Thyroid gland (tissue), 4 donors: ENCODE data around the gene CCT8. TPM values are rescaled to one million over a fixed set of nuclear protein-coding genes. Genes with fewer than 3 reads are reported as not detected.

Experiments used
- DNase-seq, 2 donors: peaks; one replicate each; pipeline ENCODE4 v3.0.0-alpha.2; 2019
- H3K27ac ChIP-seq, 3 donors: fragments of 200-600 bp; sonication (generic); 1 replicate in 2 of 3; 2 replicates in 1 of 3; pipeline ENCODE4 v1.5.1; 2016 to 2019; ENCODE audit warnings: mild to moderate bottlenecking in 1 of 3, moderate library complexity in 1 of 3
- H3K27me3 ChIP-seq: fragments of 200-600 bp; sonication (generic); one replicate; pipeline ENCODE4 v1.5.1; 2019
- H3K36me3 ChIP-seq, 2 donors: fragments of 200-600 bp; sonication (generic); one replicate each; pipeline ENCODE4 v1.5.1; 2016 to 2019
- H3K4me1 ChIP-seq, 2 donors: fragments of 200-600 bp; sonication (generic); one replicate each; pipeline ENCODE4 v1.5.1; 2017 to 2019
- H3K4me3 ChIP-seq, 3 donors: fragments of 200-600 bp; sonication (generic); replicated peaks in 1 of 3; 1 replicate in 2 of 3; 2 replicates in 1 of 3; pipeline ENCODE4 v1.5.1; 2016; ENCODE audit warnings: mild to moderate bottlenecking in 1 of 3
- H3K9me3 ChIP-seq: fragments of 200-600 bp; sonication (generic); one replicate; pipeline ENCODE4 v1.5.1; 2017
- CTCF ChIP-seq, 6 experiments: fragments of 200-600 bp in 3 of 6; fragments of 450-650 bp in 3 of 6; sonication (generic) in 3 of 6; IDR thresholded peaks; one replicate each; pipeline ENCODE4 v1.5.1; 2016 to 2019; ENCODE audit warnings: antibody characterized with exemption in 6 of 6, mild to moderate bottlenecking in 2 of 6, inconsistent platforms in 1 of 6, moderate library complexity in 1 of 6
- POLR2A ChIP-seq, 2 donors: fragments of 450-650 bp; IDR thresholded peaks; one replicate each; pipeline ENCODE4 v1.6.1; 2017; ENCODE audit warnings: antibody characterized with exemption in 2 of 2, mild to moderate bottlenecking in 2 of 2, moderate library complexity in 1 of 2
- WGBS, 2 donors: methylation state at CpG; one replicate each; pipeline ENCODE4 v1.1.5; 2017; 5-methylcytosine and 5-hydroxymethylcytosine counted together
- intact Hi-C: fragments of 100-400 bp; cut with DNase I; formaldehyde crosslinking; loops from one replicate; pipeline ENCODE4 v1.15.1; 2023
- total RNA-seq, 4 donors: library from RNA; depleted of rRNA; stranded (reverse); fragments of >200 nt; gene quantifications; one replicate each; pipeline ENCODE4 v1.2.3, GENCODE V29; 2016

Gene CCT8
- total RNA-seq, 4 donors from 2014 or later, result 75.4 to 99.3 (median 86.7) TPM

- Histone ChIP-seq H3K4me1 (peaks cover 0 to 3% of the 10 kb centered on the region in 2 donors), H3K4me3 (no peak overlapping the region), H3K27ac (no peak overlapping the region), H3K9me3 (no peaks in the 10 kb centered on the region), H3K27me3 (no peaks in the 10 kb centered on the region), H3K36me3 (peaks cover 52 to 58% of the 10 kb centered on the region in 2 donors)
- no peak for DNase-seq
- no peak for TF ChIP-seq POLR2A (IDR thresholded peaks at IDR 0.05)
- no peak for TF ChIP-seq CTCF (IDR thresholded peaks at IDR 0.05)
- intact Hi-C loops, result no loop called here
- 91 to 93% methylated on average over 3 of the region's 3 CpGs for WGBS, 2 donors
Observed at GRCh38 chr21:29033871-29034270, 39.6 kb downstream of the CCT8 start.

DNA sequence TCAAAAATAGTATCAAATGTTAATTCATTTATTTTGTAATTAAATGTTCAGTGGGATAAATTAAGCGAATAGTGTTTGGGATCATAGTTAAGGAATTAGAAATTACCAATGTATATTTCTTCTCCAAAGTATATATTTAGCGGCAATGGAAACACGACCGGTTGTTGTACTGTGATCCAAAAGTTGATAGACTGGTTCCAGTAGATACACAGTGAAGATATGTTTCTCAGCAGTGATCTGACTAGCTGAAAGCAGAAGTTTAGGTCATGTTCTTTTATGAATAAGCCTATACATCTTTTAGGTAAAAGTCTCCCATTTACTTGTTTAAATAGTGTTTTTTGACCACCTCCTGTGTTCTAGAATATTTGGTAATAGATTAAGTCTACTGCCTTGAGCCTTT lies 40.1 kb downstream of the CCT8 start:
- Histone ChIP-seq H3K4me3 (no peak overlapping the region), H3K4me1 (peaks cover 0 to 3% of the 10 kb centered on the region in 2 donors), H3K27me3 (no peaks in the 10 kb centered on the region), H3K9me3 (no peaks in the 10 kb centered on the region), H3K27ac (no peak overlapping the region), H3K36me3 (peaks cover 47 to 52% of the 10 kb centered on the region in 2 donors)
- TF ChIP-seq CTCF (IDR thresholded peaks at IDR 0.05) (no peak), POLR2A (IDR thresholded peaks at IDR 0.05) (no peak)
- intact Hi-C loops, result no loop called here
- WGBS, 2 donors, result 70% methylated on average over 4 of the region's 4 CpGs
- no peak for DNase-seq

DNA sequence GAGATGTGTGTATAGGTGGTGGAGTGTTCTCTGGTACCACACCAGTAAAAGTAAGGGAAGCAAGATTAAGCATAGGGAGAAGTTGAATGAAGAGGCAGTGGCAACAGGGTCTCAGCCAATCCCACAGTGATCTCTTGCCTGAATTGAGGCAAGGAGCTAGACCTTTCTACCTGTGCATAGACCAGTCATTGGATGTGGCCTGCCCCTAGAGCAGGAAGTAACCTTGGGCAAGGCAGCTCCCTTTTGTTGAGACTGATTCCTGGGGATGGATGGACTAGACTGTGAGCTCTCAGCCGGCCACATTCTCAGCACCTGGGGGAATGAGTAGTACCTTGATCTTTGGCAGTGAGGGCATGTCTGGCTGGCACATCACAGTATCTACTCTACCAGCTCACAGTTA lies 42.5 kb downstream of the CCT8 start:
- no peak for DNase-seq
- peaks cover 26 to 29% of the 10 kb centered on the region in 2 donors for H3K36me3 ChIP-seq
- H3K9me3 ChIP-seq, result no peaks in the 10 kb centered on the region
- TF ChIP-seq POLR2A (IDR thresholded peaks at IDR 0.05), result no peak
- TF ChIP-seq CTCF (IDR thresholded peaks at IDR 0.05), result no peak
- no peaks in the 10 kb centered on the region for H3K27me3 ChIP-seq
- WGBS, 2 donors, result 80 to 100% methylated on average over 1 of the region's 1 CpG
- no peak overlapping the region for H3K27ac ChIP-seq
- H3K4me3 ChIP-seq, result no peak overlapping the region
- intact Hi-C loops, result no loop called here
- peaks cover 6 to 7% of the 10 kb centered on the region in 2 donors for H3K4me1 ChIP-seq

- intact Hi-C loops, result loop anchor here (5.0 kb wide), 2 partner anchors 37 to 43 kb away; partner anchors contain the start of genes CCT8 and LTN1
- 92 to 95% methylated on average over 1 of the region's 1 CpG for WGBS, 2 donors
- peaks cover 11 to 13% of the 10 kb centered on the region in 2 donors for H3K4me1 ChIP-seq
- no peaks in the 10 kb centered on the region for H3K9me3 ChIP-seq
- H3K36me3 ChIP-seq, result peaks cover 19 to 28% of the 10 kb centered on the region in 2 donors
- no peaks in the 10 kb centered on the region for H3K27me3 ChIP-seq
- no peak overlapping the region for H3K27ac ChIP-seq
- TF ChIP-seq POLR2A (IDR thresholded peaks at IDR 0.05) (no peak), CTCF (IDR thresholded peaks at IDR 0.05) (no peak)
- no peak overlapping the region for H3K4me3 ChIP-seq
- DNase-seq, result no peak
Observed at GRCh38 chr21:29029524-29029923, 43.9 kb downstream of the CCT8 start.

- Histone ChIP-seq H3K27ac (peak overlapping the region; percentile 97 to 98 (median 97)), H3K4me1 (peaks cover 8 to 20% of the 10 kb centered on the region in 2 donors), H3K4me3 (peak overlapping the region; percentile 36 to 79 (median 46)), H3K9me3 (no peaks in the 10 kb centered on the region), H3K36me3 (peaks cover 0 to 2% of the 10 kb centered on the region in 2 donors), H3K27me3 (no peaks in the 10 kb centered on the region)
- WGBS, 2 donors, result 4 to 8% methylated on average over 6 of the region's 6 CpGs
- intact Hi-C loops, result loop anchor here (5.0 kb wide), 2 partner anchors 33 to 47 kb away; partner anchors contain the start of genes CCT8 and LTN1
- no peak for DNase-seq
- no peak for TF ChIP-seq POLR2A (IDR thresholded peaks at IDR 0.05)
- TF ChIP-seq CTCF (IDR thresholded peaks at IDR 0.05), result no peak
Observed at GRCh38 chr21:29025328-29025713, 48.1 kb downstream of the CCT8 start.
